HepG2 (cell line): ENCODE results near the gene SMIM43. TPM values are rescaled to one million over a fixed set of nuclear protein-coding genes. Genes with fewer than 3 reads are reported as not detected.
"Not testable (repeated sequence)": the region's sequence is repeated elsewhere in the genome, so short reads cannot be mapped to it uniquely, and the experiment has no call there.

Experiments used
- ATAC-seq: fragments of 200-7000 bp; cut with Tn5 transposase; 3 replicates; pipeline ENCODE4 v1.9.1; 2020; ENCODE audit warnings: mild to moderate bottlenecking, moderate library complexity
- BruUV-seq: library from RNA; stranded (reverse); fragments of 400-500 nt; replicated peaks from 2 replicates; lab custom pipeline; 2021; lab: Mats Ljungman, UMichigan
- CTCF ChIA-PET: fragments of 300-600 bp; formaldehyde crosslinking; extraction: SDS; loops from one replicate; lab custom pipeline; 2021; ENCODE audit warnings: low total read pairs, inconsistent platforms, low intra/inter-chr PET ratio; lab: Yijun Ruan, JAX
- POLR2A ChIA-PET: fragments of 350-600 bp; sonication (Branson Sonifier 250); formaldehyde crosslinking; loops from one replicate; lab custom pipeline; 2020; ENCODE audit warnings: antibody characterized with exemption, inconsistent platforms; lab: Yijun Ruan, JAX
- DNase-seq: peaks from one replicate; pipeline ENCODE4 v3.0.0-alpha.2; 2015; ENCODE audit warnings: low spot score
- FAIRE-seq: peaks from 3 replicates; lab custom pipeline; 2011; peaks lifted over from hg19 to GRCh38; lab: Jason Lieb, UNC
- H2AFZ ChIP-seq: one replicate; pipeline ENCODE4 v1.6.1; 2011; ENCODE audit warnings: low read length, inconsistent platforms
- H3K27ac ChIP-seq: fragments of 300-600 bp; 3 replicates; pipeline ENCODE4 v1.8.0; 2011; ENCODE audit warnings: mixed run types, mild to moderate bottlenecking, mixed read lengths, low read length, inconsistent platforms; ENCODE audit not compliant: insufficient read depth; ENCODE audit errors: extremely low read length
- H3K27me3 ChIP-seq, 2 experiments: fragments of 200-600 bp in 1 of 2; 2 replicates in 1 of 2; 3 replicates in 1 of 2; pipeline versions ENCODE4 v1.6.0 to v1.8.0; 2011; ENCODE audit warnings: low read length in 2 of 2, mild to moderate bottlenecking in 2 of 2, moderate library complexity in 2 of 2, inconsistent platforms in 1 of 2; ENCODE audit not compliant: insufficient read depth in 2 of 2, control insufficient read depth in 1 of 2
- H3K36me3 ChIP-seq, 2 experiments: fragments of 200-600 bp in 1 of 2; replicated peaks in 1 of 2; 2 replicates in 1 of 2; 3 replicates in 1 of 2; pipeline versions ENCODE4 v1.5.1 to v1.8.0; 2011; ENCODE audit warnings: low read length in 2 of 2, inconsistent platforms in 1 of 2; ENCODE audit not compliant: insufficient read depth in 2 of 2, control insufficient read depth in 1 of 2
- H3K4me1 ChIP-seq: 2 replicates; pipeline ENCODE4 v1.5.1; 2012; ENCODE audit warnings: low read length, inconsistent platforms; ENCODE audit not compliant: insufficient read depth
- H3K4me2 ChIP-seq: 2 replicates; pipeline ENCODE4 v1.6.0; 2011; ENCODE audit warnings: low read depth, low read length, inconsistent platforms
- H3K4me3 ChIP-seq, 3 experiments: fragments of 200-600 bp in 1 of 3; sonication (generic), shearing (Covaris generic) in 1 of 3; replicated peaks in 1 of 3; 2 replicates each; pipeline ENCODE4 v1.5.1; 2011 to 2016; ENCODE audit warnings: low read length in 3 of 3, inconsistent platforms in 2 of 3, low read depth in 2 of 3, mild to moderate bottlenecking in 2 of 3, control low read depth in 1 of 3, mixed read lengths in 1 of 3; ENCODE audit not compliant: insufficient read depth in 1 of 3
- H3K79me2 ChIP-seq: one replicate; pipeline ENCODE4 v1.6.1; 2011; ENCODE audit warnings: low read length, inconsistent platforms; ENCODE audit not compliant: insufficient read depth
- H3K9ac ChIP-seq: 2 replicates; pipeline ENCODE4 v1.6.0; 2011; ENCODE audit warnings: mild to moderate bottlenecking, low read depth, low read length, inconsistent platforms; ENCODE audit not compliant: insufficient read depth
- H3K9me3 ChIP-seq: 2 replicates; pipeline ENCODE4 v1.5.1; 2012; ENCODE audit warnings: mild to moderate bottlenecking, low read length
- H4K20me1 ChIP-seq: 2 replicates; pipeline ENCODE4 v1.6.0; 2011; ENCODE audit warnings: inconsistent platforms, mild to moderate bottlenecking, low read length, moderate library complexity; ENCODE audit not compliant: insufficient read depth
- NFE2L2 ChIP-seq: fragments of 150-350 bp; IDR thresholded peaks from 2 replicates; pipeline ENCODE4 v1.6.1; 2014; ENCODE audit warnings: low read length
- RFXANK ChIP-seq: IDR thresholded peaks from 2 replicates; pipeline ENCODE4 v1.6.1; 2016
- THAP11 ChIP-seq: IDR thresholded peaks from 2 replicates; pipeline ENCODE4 v1.6.1; 2016; ENCODE audit warnings: missing biosample characterization, missing genetic modification reagents
- ZSCAN30 ChIP-seq: sonication (generic); formaldehyde crosslinking; IDR thresholded peaks from 2 replicates; pipeline ENCODE4 v1.5.0; 2020; ENCODE audit warnings: mild to moderate bottlenecking, missing genetic modification reagents
- WGBS: methylation state at CpG from one replicate; pipeline ENCODE4 v1.1.6; 2017; ENCODE audit warnings: low lambda C conversion rate; 5-methylcytosine and 5-hydroxymethylcytosine counted together
- in situ Hi-C: cut with HindIII; loops from 2 replicates; pipeline ENCODE4 v1.10.0; 2017; ENCODE audit warnings: low pct_unique_long_range_greater_than_20kb; ENCODE audit not compliant: extremely low pct_ligation_motif_present
- intact Hi-C: fragments of 100-400 bp; cut with micrococcal nuclease; formaldehyde crosslinking; loops from one replicate; pipeline ENCODE4 v1.10.0; 2022; ENCODE audit not compliant: unreplicated experiment
- polyA plus RNA-seq, 8 experiments: library from polyadenylated mRNA; depleted of rRNA in 3 of 8; stranded (reverse) in 7 of 8; unstranded in 1 of 8; fragments of >200 nt; fragmentation: Illumina TruSeq in 4 of 8; extraction: Trizol in 4 of 8; gene quantifications; 2 replicates each; pipeline versions ENCODE4 v1.2.1 to v1.2.3, GENCODE V29; 2011 to 2016; ENCODE audit warnings: low read depth in 4 of 8, missing spikeins in 1 of 8, mixed read lengths in 1 of 8; ENCODE audit not compliant: insufficient read depth in 1 of 8
- total RNA-seq, 5 experiments: library from RNA; depleted of rRNA; stranded (reverse); fragments of >200 nt; fragmentation: Illumina TruSeq; extraction: Trizol; gene quantifications; 2 replicates each; pipeline ENCODE4 v1.2.3, GENCODE V29; 2016; ENCODE audit warnings: low read depth in 1 of 5

The SMIM43 gene
- total and polyA plus RNA-seq, 2 of the 13 experiments (the other 11 are each of a cell fraction or from before 2014, with no cell fraction given) = not detected

DNA sequence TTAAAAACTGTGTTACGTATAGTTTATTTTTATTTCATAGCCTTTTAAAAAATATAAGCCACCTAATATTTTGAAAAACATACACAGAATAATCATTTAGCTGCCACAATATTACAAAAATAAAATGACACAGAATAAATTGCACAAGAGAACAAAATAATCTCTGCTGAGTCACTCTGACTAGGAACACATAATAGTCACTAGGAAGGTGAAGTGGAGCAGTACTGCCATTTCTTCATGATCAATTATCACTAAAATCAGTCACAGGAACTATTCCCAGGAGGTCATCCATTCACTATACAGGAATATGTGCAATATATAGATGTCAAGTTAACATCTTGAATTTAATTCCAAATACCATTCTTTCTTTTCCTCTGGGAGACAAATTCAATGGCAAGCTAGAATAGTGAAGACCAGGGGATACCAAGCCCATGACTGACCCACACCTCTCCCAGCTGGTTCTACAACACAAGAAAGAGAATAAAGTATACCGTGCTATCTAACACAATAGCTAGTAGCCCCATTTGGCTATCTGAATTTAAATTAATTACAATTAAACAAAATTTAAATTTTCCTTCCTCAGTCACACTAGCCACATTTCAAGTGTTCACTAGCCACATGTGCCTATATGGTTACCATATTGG lies 5.9 kb downstream of the SMIM43 start:
- FAIRE-seq = no peak
- POLR2A ChIA-PET = no interaction called here

DNA sequence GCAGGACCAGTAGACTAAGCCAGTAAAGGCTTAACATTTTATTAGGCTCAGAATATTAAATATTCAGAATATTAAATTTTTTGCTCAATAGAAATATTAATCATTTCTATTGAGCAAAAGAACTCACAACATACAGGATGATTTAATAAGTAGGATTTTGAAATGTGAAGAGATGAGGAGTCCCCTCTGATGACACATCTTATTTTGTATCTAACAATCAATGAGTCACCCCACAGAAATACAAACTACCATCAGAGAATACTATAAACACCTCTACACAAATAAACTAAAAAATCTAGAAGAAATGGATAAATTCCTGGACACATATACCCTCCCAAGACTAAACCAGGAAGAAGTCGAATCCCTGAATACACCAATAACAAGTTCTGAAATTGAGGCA lies 12.8 kb downstream of the SMIM43 start:
- H3K4me3 ChIP-seq, H3K4me2 ChIP-seq, H3K36me3 ChIP-seq, POLR2A ChIA-PET, H3K9me3 ChIP-seq, BruUV-seq, in situ Hi-C loops, H3K79me2 ChIP-seq, intact Hi-C loops, CTCF ChIA-PET, H3K9ac ChIP-seq, H4K20me1 ChIP-seq, H2AFZ ChIP-seq, H3K27ac ChIP-seq, DNase-seq, FAIRE-seq, H3K27me3 ChIP-seq, ATAC-seq, H3K4me1 ChIP-seq: not testable (repeated sequence)
- WGBS = 4% methylated on average over 1 of the region's 1 CpG

More for the DNA sequence above, 5.9 kb downstream of the SMIM43 start:
- H3K27ac ChIP-seq = no peak overlapping the region
- no peaks in the 10 kb centered on the region for H4K20me1 ChIP-seq
- H2AFZ ChIP-seq = no peak overlapping the region
- H3K79me2 ChIP-seq = no peaks in the 10 kb centered on the region
- no peaks in the 10 kb centered on the region for H3K9me3 ChIP-seq
- DNase-seq (no peak), ATAC-seq (no peak)
- TF ChIP-seq THAP11 (no peak), NFE2L2 (0 out of 2 replicates have a peak, but pooled peaks have one; percentile 17), ZSCAN30 (CRISPR knock-in tag) (no peak), RFXANK (CRISPR knock-in tag) (no peak)
- H3K4me2 ChIP-seq = no peak overlapping the region
- no peak overlapping the region for H3K4me3 ChIP-seq
- BruUV-seq = no TSS peak
- no peaks in the 10 kb centered on the region for H3K36me3 ChIP-seq
- in situ Hi-C loops = no loop called here
- no peak overlapping the region for H3K9ac ChIP-seq
- WGBS = 45% methylated on average over 2 of the region's 2 CpGs
- H3K27me3 ChIP-seq = peaks cover 1 to 12% of the 10 kb centered on the region in 2 experiments; a peak in 3 of 5 replicates
- H3K4me1 ChIP-seq = no peaks in the 10 kb centered on the region
- intact Hi-C loops = no loop called here
- CTCF ChIA-PET = no interaction called here
